Activated T-cell treated with anti-CD3 and anti-CD28 coated beads, Interleukin-2, amount 50 U/mL, for 24 hours (primary cell): ENCODE data around the gene ATP1A3.
"Not testable (repeated sequence)": the region's sequence is repeated elsewhere in the genome, so short reads cannot be mapped to it uniquely, and the experiment has no call there.

Experiments
- DNase-seq: peaks from one replicate; pipeline ENCODE4 v3.0.0-alpha.2; 2020
- H3K27ac Mint-ChIP-seq: 2 replicates; pipeline ENCODE4 v1.8.0; 2020; ENCODE audit warnings: mild to moderate bottlenecking, mixed read lengths
- H3K27me3 Mint-ChIP-seq: 2 replicates; pipeline ENCODE4 v1.8.0; 2020; ENCODE audit warnings: mixed read lengths
- H3K36me3 Mint-ChIP-seq: 2 replicates; pipeline ENCODE4 v1.8.0; 2020; ENCODE audit warnings: low read depth, mixed read lengths
- H3K4me1 Mint-ChIP-seq: 2 replicates; pipeline ENCODE4 v1.8.0; 2020; ENCODE audit warnings: low read depth, mixed read lengths
- H3K4me3 Mint-ChIP-seq: 2 replicates; pipeline ENCODE4 v1.8.0; 2020; ENCODE audit warnings: mild to moderate bottlenecking, moderate library complexity, mixed read lengths
- H3K9me3 Mint-ChIP-seq: 2 replicates; pipeline ENCODE4 v1.8.0; 2020; ENCODE audit warnings: mixed read lengths

The ATP1A3 gene

GRCh38 chr19:41957161-41957837, 36.7 kb downstream of the ATP1A3 start:
- DNase-seq = no peak
- Mint-ChIP-seq H3K27ac (peak overlapping the region; percentile 90), H3K4me1 (peaks cover 19% of the 10 kb centered on the region), H3K27me3 (no peaks in the 10 kb centered on the region), H3K36me3 (peaks cover 16% of the 10 kb centered on the region), H3K9me3 (no peaks in the 10 kb centered on the region), H3K4me3 (peak overlapping the region; percentile 83)

GRCh38 chr19:41956621-41957020, 37.4 kb downstream of the ATP1A3 start:
- Mint-ChIP-seq H3K4me1 (peaks cover 21% of the 10 kb centered on the region), H3K4me3 (no peak overlapping the region), H3K27ac (no peak overlapping the region), H3K9me3 (no peaks in the 10 kb centered on the region), H3K36me3 (peaks cover 16% of the 10 kb centered on the region), H3K27me3 (no peaks in the 10 kb centered on the region)
- no peak for DNase-seq

DNA sequence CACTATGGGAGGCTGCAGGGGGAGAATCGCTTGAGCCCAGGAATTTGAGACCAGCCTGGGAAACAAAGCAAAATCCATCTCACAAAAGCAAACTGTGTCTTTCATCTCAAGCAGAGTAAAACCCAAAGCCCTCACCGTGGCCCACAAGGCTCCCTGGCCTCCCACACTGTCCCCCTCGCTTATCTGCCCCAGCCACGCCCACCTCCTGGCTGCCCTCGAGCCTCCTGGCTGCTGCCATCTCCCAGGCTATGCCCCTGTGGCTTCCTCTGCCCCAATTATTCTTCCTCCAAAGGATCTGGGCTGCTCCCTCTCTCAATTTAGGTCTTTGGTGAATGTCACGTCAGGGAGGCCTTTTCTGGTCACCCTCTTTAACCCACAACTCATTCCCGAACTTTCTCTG, 38.5 kb downstream of the ATP1A3 start:
- no peak for DNase-seq
- no peak overlapping the region for H3K27ac Mint-ChIP-seq
- H3K27me3 Mint-ChIP-seq = no peaks in the 10 kb centered on the region
- H3K4me1 Mint-ChIP-seq = peaks cover 29% of the 10 kb centered on the region
- H3K9me3 Mint-ChIP-seq = no peaks in the 10 kb centered on the region
- no peak overlapping the region for H3K4me3 Mint-ChIP-seq
- H3K36me3 Mint-ChIP-seq = peaks cover 16% of the 10 kb centered on the region

DNA sequence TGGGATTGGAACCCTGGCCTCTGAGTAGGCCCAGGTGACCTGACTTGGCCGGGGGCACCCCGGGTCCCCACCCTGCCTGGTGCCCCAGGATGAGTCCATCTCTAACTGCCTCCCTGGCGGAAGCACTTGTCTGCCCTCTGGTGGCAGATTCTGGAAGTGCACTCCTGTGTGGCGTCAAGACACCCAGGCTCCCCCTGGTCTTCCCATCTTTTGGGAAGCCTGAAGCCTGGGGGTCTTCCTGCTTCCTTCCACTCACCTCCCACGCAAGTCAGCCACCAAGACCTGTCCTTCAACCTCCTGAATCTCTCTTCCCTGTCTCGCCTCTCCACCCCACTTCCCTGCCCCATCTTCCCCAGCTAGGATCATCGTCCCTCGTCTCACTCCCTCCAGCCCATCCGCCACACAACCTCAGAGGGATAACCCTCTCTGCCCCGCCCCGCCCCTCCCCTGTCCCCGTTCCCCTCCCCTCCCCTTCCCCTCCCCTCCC, 42.3 kb downstream of the ATP1A3 start:
- peaks cover 6% of the 10 kb centered on the region for H3K36me3 Mint-ChIP-seq
- peak overlapping the region; percentile 72 for H3K27ac Mint-ChIP-seq
- peak overlapping the region; percentile 25 for H3K4me3 Mint-ChIP-seq
- no peaks in the 10 kb centered on the region for H3K27me3 Mint-ChIP-seq
- peak; percentile 95 for DNase-seq
- H3K9me3 Mint-ChIP-seq = no peaks in the 10 kb centered on the region
- peaks cover 32% of the 10 kb centered on the region for H3K4me1 Mint-ChIP-seq

DNA sequence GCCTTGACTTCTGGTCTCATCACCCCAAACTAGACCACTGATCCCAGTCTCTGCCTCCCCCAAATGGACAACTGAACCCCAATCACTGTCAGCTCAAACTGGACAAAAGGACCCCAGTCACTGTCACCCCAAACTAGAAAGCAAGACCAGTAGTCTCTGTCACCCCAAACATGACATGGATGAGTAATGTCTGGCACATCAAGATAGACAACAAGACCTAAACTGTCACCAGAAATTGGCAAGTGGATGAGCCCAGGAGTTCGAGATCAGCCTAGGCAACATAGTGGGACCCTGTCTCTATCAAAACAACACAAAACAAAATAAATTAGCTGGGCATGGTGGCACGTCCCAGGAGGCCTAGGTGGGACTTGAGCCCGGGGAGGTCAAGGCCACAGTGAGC, 46.9 kb downstream of the ATP1A3 start:
- Mint-ChIP-seq H3K4me1 (peaks cover 65% of the 10 kb centered on the region), H3K27me3 (no peaks in the 10 kb centered on the region), H3K4me3 (no peak overlapping the region), H3K36me3 (no peaks in the 10 kb centered on the region), H3K9me3 (no peaks in the 10 kb centered on the region), H3K27ac (peak overlapping the region; percentile 61)
- no peak for DNase-seq

- Mint-ChIP-seq H3K36me3 (no peaks in the 10 kb centered on the region), H3K27me3 (no peaks in the 10 kb centered on the region), H3K4me3 (peak overlapping the region; percentile 61), H3K4me1 (peaks cover 64% of the 10 kb centered on the region), H3K27ac (peak overlapping the region; percentile 98), H3K9me3 (no peaks in the 10 kb centered on the region)
- DNase-seq = peak; percentile 87
Measured at GRCh38 chr19:41945135-41945766, 48.8 kb downstream of the ATP1A3 start.

DNA sequence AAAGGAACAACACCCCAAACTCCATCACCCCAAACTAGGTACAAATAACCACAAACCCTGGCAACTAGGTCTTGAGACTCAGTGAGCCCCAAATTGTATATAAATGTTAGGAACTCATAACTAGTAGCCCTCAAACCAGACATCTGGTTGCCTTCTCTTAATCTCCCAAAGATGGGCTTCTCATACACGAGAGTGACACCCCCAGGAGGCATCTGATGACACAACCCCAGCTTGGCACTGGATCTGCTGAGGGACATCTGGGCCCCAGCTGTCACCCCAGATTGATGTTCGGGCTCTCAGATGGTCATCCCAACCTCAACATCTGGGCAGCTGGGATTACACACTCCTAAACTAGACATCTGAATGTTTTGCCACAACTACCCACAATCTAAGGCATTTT, 49.7 kb downstream of the ATP1A3 start:
- Mint-ChIP-seq H3K36me3 (no peaks in the 10 kb centered on the region), H3K9me3 (no peaks in the 10 kb centered on the region), H3K27ac (peak overlapping the region; percentile 98), H3K27me3 (no peaks in the 10 kb centered on the region), H3K4me1 (peaks cover 63% of the 10 kb centered on the region), H3K4me3 (peak overlapping the region; percentile 61)
- no peak for DNase-seq

- H3K4me1 Mint-ChIP-seq = peaks cover 51% of the 10 kb centered on the region
- H3K9me3 Mint-ChIP-seq = no peaks in the 10 kb centered on the region
- H3K36me3 Mint-ChIP-seq = no peaks in the 10 kb centered on the region
- DNase-seq = no peak
- H3K27me3 Mint-ChIP-seq = no peaks in the 10 kb centered on the region
- peak overlapping the region; percentile 37 for H3K4me3 Mint-ChIP-seq
- H3K27ac Mint-ChIP-seq = peak overlapping the region; percentile 82
Measured at GRCh38 chr19:41941410-41942202, 52.4 kb downstream of the ATP1A3 start.

DNA sequence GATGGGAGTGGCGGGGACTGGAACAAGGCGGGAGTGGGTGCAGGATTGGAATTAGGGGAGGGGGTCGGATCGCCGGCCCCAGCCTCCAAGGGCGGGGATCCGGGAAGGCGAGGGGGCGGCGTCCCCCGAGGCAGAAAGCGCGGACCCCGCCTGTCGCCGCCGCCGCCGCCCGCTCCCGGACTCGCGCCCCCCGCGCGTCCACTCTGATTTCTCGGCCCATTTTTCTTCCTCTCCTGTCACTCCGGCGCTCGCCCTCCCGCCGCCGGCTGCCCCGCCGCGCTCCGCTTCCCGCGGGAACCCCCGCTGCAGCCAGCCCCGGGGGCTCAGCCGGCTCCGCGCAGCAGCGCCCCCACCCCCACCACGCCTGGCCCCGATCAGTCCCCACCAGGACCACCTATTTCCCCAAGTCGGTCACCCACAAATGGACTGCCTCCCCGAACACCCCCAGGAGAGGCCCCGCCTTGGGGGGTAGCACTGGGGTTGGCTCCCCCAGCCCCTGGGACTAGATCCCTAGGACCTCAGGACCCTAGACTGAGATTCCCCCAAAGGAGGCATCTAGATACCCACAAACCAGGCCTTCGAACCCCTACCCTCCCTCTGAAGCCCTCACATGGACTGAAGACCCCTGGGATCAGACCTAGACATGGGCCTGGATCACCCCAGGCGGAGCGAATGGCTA, 53.2 kb downstream of the ATP1A3 start:
- DNase-seq = no peak

GRCh38 chr19:41939861-41940730, 53.9 kb downstream of the ATP1A3 start:
- peak; percentile 72 for DNase-seq
- Mint-ChIP-seq H3K27ac (peak overlapping the region; percentile 90), H3K27me3 (no peaks in the 10 kb centered on the region), H3K4me3 (peak overlapping the region; percentile 75), H3K36me3 (no peaks in the 10 kb centered on the region), H3K4me1 (peaks cover 49% of the 10 kb centered on the region), H3K9me3 (no peaks in the 10 kb centered on the region)

More for the DNA sequence above, 53.2 kb downstream of the ATP1A3 start:
- H3K9me3 Mint-ChIP-seq = no peaks in the 10 kb centered on the region
- H3K27me3 Mint-ChIP-seq = no peaks in the 10 kb centered on the region
- H3K36me3 Mint-ChIP-seq = no peaks in the 10 kb centered on the region
- peaks cover 52% of the 10 kb centered on the region for H3K4me1 Mint-ChIP-seq
- peak overlapping the region; percentile 75 for H3K4me3 Mint-ChIP-seq
- peak overlapping the region; percentile 90 for H3K27ac Mint-ChIP-seq

GRCh38 chr19:41939209-41939608, 54.8 kb downstream of the ATP1A3 start:
- H3K9me3 Mint-ChIP-seq, H3K4me3 Mint-ChIP-seq, H3K27me3 Mint-ChIP-seq, DNase-seq, H3K27ac Mint-ChIP-seq, H3K36me3 Mint-ChIP-seq: not testable (repeated sequence)
- peaks cover 49% of the 10 kb centered on the region for H3K4me1 Mint-ChIP-seq

- no peaks in the 10 kb centered on the region for H3K36me3 Mint-ChIP-seq
- DNase-seq = no peak
- no peaks in the 10 kb centered on the region for H3K9me3 Mint-ChIP-seq
- no peak overlapping the region for H3K4me3 Mint-ChIP-seq
- H3K27ac Mint-ChIP-seq = no peak overlapping the region
- no peaks in the 10 kb centered on the region for H3K27me3 Mint-ChIP-seq
- peaks cover 50% of the 10 kb centered on the region for H3K4me1 Mint-ChIP-seq
Measured at GRCh38 chr19:41937525-41938468, 56.2 kb downstream of the ATP1A3 start.

GRCh38 chr19:41936961-41937360, 57.1 kb downstream of the ATP1A3 start:
- peaks cover 48% of the 10 kb centered on the region for H3K4me1 Mint-ChIP-seq
- no peaks in the 10 kb centered on the region for H3K9me3 Mint-ChIP-seq
- peak overlapping the region; percentile 10 for H3K27ac Mint-ChIP-seq
- no peaks in the 10 kb centered on the region for H3K36me3 Mint-ChIP-seq
- no peak overlapping the region for H3K4me3 Mint-ChIP-seq
- no peak for DNase-seq
- no peaks in the 10 kb centered on the region for H3K27me3 Mint-ChIP-seq
